Tibial nerve (tissue), 3 donors: ENCODE measurements around the gene SNRK.

Source experiments
- POLR2A ChIP-seq, 2 donors: fragments of 450-650 bp; IDR thresholded peaks; one replicate each; pipeline ENCODE4 v1.6.1; 2017; ENCODE audit warnings: antibody characterized with exemption in 2 of 2, mild to moderate bottlenecking in 2 of 2, moderate library complexity in 2 of 2
- TF ChIP-seq, protein P1 (sequence below), 5 experiments: fragments of 200-600 bp in 3 of 5; fragments of 450-650 bp in 2 of 5; sonication (generic) in 3 of 5; IDR thresholded peaks; one replicate each; pipeline ENCODE4 v1.5.1; 2016 to 2019; ENCODE audit warnings: antibody characterized with exemption in 5 of 5, mild to moderate bottlenecking in 3 of 5, moderate library complexity in 2 of 5

GRCh38 chr3:43343185-43343584 is 56.8 kb downstream of the SNRK start:
- TF ChIP-seq, protein P1, sequence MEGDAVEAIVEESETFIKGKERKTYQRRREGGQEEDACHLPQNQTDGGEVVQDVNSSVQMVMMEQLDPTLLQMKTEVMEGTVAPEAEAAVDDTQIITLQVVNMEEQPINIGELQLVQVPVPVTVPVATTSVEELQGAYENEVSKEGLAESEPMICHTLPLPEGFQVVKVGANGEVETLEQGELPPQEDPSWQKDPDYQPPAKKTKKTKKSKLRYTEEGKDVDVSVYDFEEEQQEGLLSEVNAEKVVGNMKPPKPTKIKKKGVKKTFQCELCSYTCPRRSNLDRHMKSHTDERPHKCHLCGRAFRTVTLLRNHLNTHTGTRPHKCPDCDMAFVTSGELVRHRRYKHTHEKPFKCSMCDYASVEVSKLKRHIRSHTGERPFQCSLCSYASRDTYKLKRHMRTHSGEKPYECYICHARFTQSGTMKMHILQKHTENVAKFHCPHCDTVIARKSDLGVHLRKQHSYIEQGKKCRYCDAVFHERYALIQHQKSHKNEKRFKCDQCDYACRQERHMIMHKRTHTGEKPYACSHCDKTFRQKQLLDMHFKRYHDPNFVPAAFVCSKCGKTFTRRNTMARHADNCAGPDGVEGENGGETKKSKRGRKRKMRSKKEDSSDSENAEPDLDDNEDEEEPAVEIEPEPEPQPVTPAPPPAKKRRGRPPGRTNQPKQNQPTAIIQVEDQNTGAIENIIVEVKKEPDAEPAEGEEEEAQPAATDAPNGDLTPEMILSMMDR (IDR thresholded peaks at IDR 0.05) = no peak
- no peak for TF ChIP-seq POLR2A (IDR thresholded peaks at IDR 0.05)
